Measurements from ENCODE around the gene FITM1. TPM values are rescaled to one million over a fixed set of nuclear protein-coding genes. Genes with fewer than 3 reads are reported as not detected.

FITM1 gene
- polyA plus RNA-seq, 3 donors: 2.1 TPM; not detected in 2

- WGBS (ENCODE audit: insufficient coverage): no CpG with 5 or more reads among the region's 2 CpGs
- Histone ChIP-seq H3K9ac (ENCODE audit: insufficient read depth, low read length, poor library complexity, severe bottlenecking) (no peak overlapping the region), H3K4me1 (ENCODE audit: control insufficient read depth in 1 of 2, insufficient read depth in 2 of 2, low read length in 2 of 2) (peaks cover 44 to 58% of the 10 kb centered on the region in 2 donors), H3K9me3 (replicated peaks in 1 of 2; ENCODE audit: control insufficient read depth in 1 of 2, insufficient read depth in 1 of 2, low read length in 2 of 2) (no peaks in the 10 kb centered on the region), H3K4me3 (replicated peaks in 1 of 3; ENCODE audit: low read depth in 2 of 3, low read length in 3 of 3) (no peak overlapping the region), H2AFZ (ENCODE audit: insufficient read depth, low read depth, low read length, poor library complexity, severe bottlenecking) (no peak overlapping the region), H3K36me3 (replicated peaks in 1 of 2; ENCODE audit: control insufficient read depth in 1 of 2, insufficient read depth in 2 of 2, low read length in 2 of 2) (peaks cover 28 to 38% of the 10 kb centered on the region in 2 donors), H4K20me1 (ENCODE audit: insufficient read depth, low read length) (peaks cover 56% of the 10 kb centered on the region), H3K27me3 (ENCODE audit: control insufficient read depth in 2 of 2, insufficient read depth in 2 of 2, low read length in 2 of 2) (no peaks in the 10 kb centered on the region), H3K27ac (ENCODE audit: low read depth in 1 of 2, low read length in 2 of 2) (no peak overlapping the region), H3K79me2 (ENCODE audit: insufficient read depth, low read length) (peaks cover 70% of the 10 kb centered on the region), H3K4me2 (replicated peaks; ENCODE audit: extremely low read depth, low read length, poor library complexity, severe bottlenecking) (no peak overlapping the region)
- Mint-ChIP-seq H3K36me3 (peaks cover 39 to 43% of the 10 kb centered on the region in 2 donors), H3K9me3 (no peaks in the 10 kb centered on the region), H3K4me3 (no peak overlapping the region), H3K27ac (peak overlapping the region in 5 of 7 donors; percentile 24 to 66 (median 35)), H3K27me3 (ENCODE audit: low read depth in 3 of 3) (peaks cover 0 to 2% (median 1%) of the 10 kb centered on the region in 3 donors), H3K4me1 (peaks cover 59% of the 10 kb centered on the region)
- no peak for TF ChIP-seq CTCF (IDR thresholded peaks at IDR 0.05)
- DNase-seq: no peak
- intact Hi-C loops (cut with micrococcal nuclease): no loop called here
Observed at GRCh38 chr14:24143511-24143910, 13.1 kb downstream of the FITM1 start.

- Mint-ChIP-seq H3K4me1 (peaks cover 58% of the 10 kb centered on the region), H3K4me3 (no peak overlapping the region), H3K9me3 (no peaks in the 10 kb centered on the region), H3K27me3 (ENCODE audit: low read depth in 3 of 3) (peaks cover 0 to 2% (median 1%) of the 10 kb centered on the region in 3 donors), H3K36me3 (peaks cover 39 to 43% of the 10 kb centered on the region in 2 donors), H3K27ac (peak overlapping the region in 1 of 7 donors; percentile 63)
- intact Hi-C loops (cut with micrococcal nuclease): no loop called here
- Histone ChIP-seq H3K36me3 (replicated peaks in 1 of 2; ENCODE audit: control insufficient read depth in 1 of 2, insufficient read depth in 2 of 2, low read length in 2 of 2) (peaks cover 25 to 38% of the 10 kb centered on the region in 2 donors), H3K9me3 (replicated peaks in 1 of 2; ENCODE audit: control insufficient read depth in 1 of 2, insufficient read depth in 1 of 2, low read length in 2 of 2) (no peaks in the 10 kb centered on the region), H3K9ac (ENCODE audit: insufficient read depth, low read length, poor library complexity, severe bottlenecking) (no peak overlapping the region), H3K4me1 (ENCODE audit: control insufficient read depth in 1 of 2, insufficient read depth in 2 of 2, low read length in 2 of 2) (peaks cover 46 to 62% of the 10 kb centered on the region in 2 donors), H3K79me2 (ENCODE audit: insufficient read depth, low read length) (peaks cover 70% of the 10 kb centered on the region), H3K27ac (ENCODE audit: low read depth in 1 of 2, low read length in 2 of 2) (peak overlapping the region in 1 of 2 donors; percentile 84), H3K27me3 (ENCODE audit: control insufficient read depth in 2 of 2, insufficient read depth in 2 of 2, low read length in 2 of 2) (no peaks in the 10 kb centered on the region), H2AFZ (ENCODE audit: insufficient read depth, low read depth, low read length, poor library complexity, severe bottlenecking) (no peak overlapping the region), H3K4me3 (replicated peaks in 1 of 3; ENCODE audit: low read depth in 2 of 3, low read length in 3 of 3) (peak overlapping the region in 1 of 3 experiments; percentile 100), H3K4me2 (replicated peaks; ENCODE audit: extremely low read depth, low read length, poor library complexity, severe bottlenecking) (peak overlapping the region; percentile 98), H4K20me1 (ENCODE audit: insufficient read depth, low read length) (peaks cover 53% of the 10 kb centered on the region)
- TF ChIP-seq CTCF (IDR thresholded peaks at IDR 0.05): no peak
- no CpG with 5 or more reads among the region's 1 CpG for WGBS (ENCODE audit: insufficient coverage)
- no peak for DNase-seq
Observed at GRCh38 chr14:24144451-24144850, 14.0 kb downstream of the FITM1 start.
